Thyroid gland (tissue), 4 donors: ENCODE results near the gene MOGAT3.

ENCODE experiments used
- POLR2A ChIP-seq, 2 donors: fragments of 450-650 bp; IDR thresholded peaks; one replicate each; pipeline ENCODE4 v1.6.1; 2017; ENCODE audit warnings: antibody characterized with exemption in 2 of 2, mild to moderate bottlenecking in 2 of 2, moderate library complexity in 1 of 2
- TF ChIP-seq, protein P1 (sequence below), 6 experiments: fragments of 200-600 bp in 3 of 6; fragments of 450-650 bp in 3 of 6; sonication (generic) in 3 of 6; IDR thresholded peaks; one replicate each; pipeline ENCODE4 v1.5.1; 2016 to 2019; ENCODE audit warnings: antibody characterized with exemption in 6 of 6, mild to moderate bottlenecking in 2 of 6, inconsistent platforms in 1 of 6, moderate library complexity in 1 of 6

DNA sequence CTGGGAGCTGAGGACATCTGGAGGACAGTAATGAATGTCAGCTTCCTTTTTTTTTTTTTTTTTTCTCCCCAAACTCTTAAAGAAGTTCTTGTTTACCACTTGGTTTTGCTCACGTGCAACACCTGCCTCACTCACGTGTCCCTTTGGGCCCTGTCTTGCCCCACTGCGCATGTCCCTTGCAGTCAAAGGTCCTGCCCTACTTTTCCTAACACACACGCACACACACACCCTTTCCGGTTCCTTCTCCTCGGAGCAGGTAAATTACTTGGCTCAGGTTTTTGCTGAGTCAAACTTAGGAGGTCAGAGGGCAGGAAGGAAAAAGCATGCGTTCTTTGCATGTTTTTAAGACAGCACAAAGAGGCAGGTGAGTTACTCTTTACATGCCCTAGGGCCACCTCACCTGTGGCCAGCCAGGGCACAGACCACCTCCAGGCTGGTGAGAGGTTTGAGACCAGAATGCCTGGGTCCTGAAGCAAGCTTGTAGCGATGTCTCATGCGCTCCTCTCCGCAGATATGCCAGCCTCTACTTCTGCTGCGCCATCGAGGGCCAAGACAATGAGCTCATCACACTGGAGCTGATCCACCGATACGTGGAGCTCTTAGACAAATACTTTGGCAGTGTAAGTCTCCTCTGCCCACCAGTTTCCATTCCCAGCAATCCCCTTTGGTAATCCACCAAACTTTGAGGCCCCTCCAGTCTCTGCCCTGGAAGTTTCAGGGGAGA lies 43.8 kb downstream of the MOGAT3 start:
- TF ChIP-seq, protein P1, sequence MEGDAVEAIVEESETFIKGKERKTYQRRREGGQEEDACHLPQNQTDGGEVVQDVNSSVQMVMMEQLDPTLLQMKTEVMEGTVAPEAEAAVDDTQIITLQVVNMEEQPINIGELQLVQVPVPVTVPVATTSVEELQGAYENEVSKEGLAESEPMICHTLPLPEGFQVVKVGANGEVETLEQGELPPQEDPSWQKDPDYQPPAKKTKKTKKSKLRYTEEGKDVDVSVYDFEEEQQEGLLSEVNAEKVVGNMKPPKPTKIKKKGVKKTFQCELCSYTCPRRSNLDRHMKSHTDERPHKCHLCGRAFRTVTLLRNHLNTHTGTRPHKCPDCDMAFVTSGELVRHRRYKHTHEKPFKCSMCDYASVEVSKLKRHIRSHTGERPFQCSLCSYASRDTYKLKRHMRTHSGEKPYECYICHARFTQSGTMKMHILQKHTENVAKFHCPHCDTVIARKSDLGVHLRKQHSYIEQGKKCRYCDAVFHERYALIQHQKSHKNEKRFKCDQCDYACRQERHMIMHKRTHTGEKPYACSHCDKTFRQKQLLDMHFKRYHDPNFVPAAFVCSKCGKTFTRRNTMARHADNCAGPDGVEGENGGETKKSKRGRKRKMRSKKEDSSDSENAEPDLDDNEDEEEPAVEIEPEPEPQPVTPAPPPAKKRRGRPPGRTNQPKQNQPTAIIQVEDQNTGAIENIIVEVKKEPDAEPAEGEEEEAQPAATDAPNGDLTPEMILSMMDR (IDR thresholded peaks at IDR 0.05): no peak
- no peak for TF ChIP-seq POLR2A (IDR thresholded peaks at IDR 0.05)
